T-cell (primary cell): ENCODE data around the gene TEPSIN. TPM values are rescaled to one million over a fixed set of nuclear protein-coding genes. Genes with fewer than 3 reads are reported as not detected.

ENCODE experiments used
- ATAC-seq, 4 experiments: fragments of 200-7000 bp in 3 of 4; fragments of 150-1000 bp in 1 of 4; cut with Tn5 transposase; replicated peaks in 1 of 4; 1 replicate in 3 of 4; 2 replicates in 1 of 4; pipeline ENCODE4 v1.10.0; 2021; ENCODE audit warnings: moderate library complexity in 3 of 4, mild to moderate bottlenecking in 2 of 4, moderate number of reproducible peaks in 1 of 4
- CTCF ChIA-PET, 2 donors: fragments of 300-600 bp; sonication (Branson Sonifier 250); formaldehyde crosslinking; loops; one replicate each; lab custom pipeline; 2022; ENCODE audit warnings: antibody characterized with exemption in 2 of 2; lab: Charles Lee
- POLR2A ChIA-PET, 2 donors: fragments of 300-600 bp; sonication (Branson Sonifier 250); formaldehyde crosslinking; loops; one replicate each; lab custom pipeline; 2022; ENCODE audit warnings: antibody characterized with exemption in 2 of 2; lab: Charles Lee
- DNase-seq, 35 experiments: peaks; one replicate each; pipeline versions ENCODE4 v3.0.0 to v3.0.0-alpha.2; 2013 to 2023
- H3K27ac ChIP-seq: one replicate; pipeline ENCODE4 v1.5.1; 2013; ENCODE audit warnings: low read length
- H3K27me3 ChIP-seq, 2 experiments: replicated peaks in 1 of 2; 1 replicate in 1 of 2; 2 replicates in 1 of 2; pipeline versions ENCODE4 v1.6.1 to v1.7.0; 2013; ENCODE audit warnings: low read length in 1 of 2, mixed read lengths in 1 of 2; ENCODE audit not compliant: control insufficient read depth in 2 of 2, insufficient read depth in 2 of 2; ENCODE audit errors: extremely low read depth in 1 of 2
- H3K36me3 ChIP-seq, 2 donors: 1 replicate in 1 of 2; 2 replicates in 1 of 2; pipeline versions ENCODE4 v1.6.1 to v1.7.0; 2013; ENCODE audit warnings: low read length in 1 of 2; ENCODE audit not compliant: control insufficient read depth in 2 of 2, insufficient read depth in 1 of 2; ENCODE audit errors: extremely low read depth in 1 of 2
- H3K4me1 ChIP-seq, 2 experiments: 1 replicate in 1 of 2; 2 replicates in 1 of 2; pipeline versions ENCODE4 v1.6.1 to v1.7.0; 2013; ENCODE audit warnings: low read length in 2 of 2, mixed read lengths in 1 of 2; ENCODE audit not compliant: insufficient read depth in 2 of 2, control insufficient read depth in 1 of 2; ENCODE audit errors: extremely low read depth in 1 of 2
- H3K4me3 ChIP-seq, 2 donors: 1 replicate in 1 of 2; 2 replicates in 1 of 2; pipeline versions ENCODE4 v1.5.1 to v1.7.0; 2013; ENCODE audit warnings: mild to moderate bottlenecking in 2 of 2, low read length in 1 of 2, moderate library complexity in 1 of 2; ENCODE audit not compliant: control insufficient read depth in 1 of 2; ENCODE audit errors: extremely low read depth in 1 of 2
- H3K9me3 ChIP-seq: 2 replicates; pipeline ENCODE4 v1.7.0; 2013
- H3K27ac Mint-ChIP-seq, 2 donors: one replicate each; pipeline ENCODE4 v1.8.0; 2020 to 2021; ENCODE audit warnings: mild to moderate bottlenecking in 2 of 2, mixed read lengths in 2 of 2
- H3K27me3 Mint-ChIP-seq, 2 donors: one replicate each; pipeline ENCODE4 v1.8.0; 2021 to 2022; ENCODE audit warnings: mixed read lengths in 2 of 2
- H3K36me3 Mint-ChIP-seq: one replicate; pipeline ENCODE4 v1.8.0; 2021; ENCODE audit warnings: mixed read lengths
- H3K4me1 Mint-ChIP-seq, 3 donors: one replicate each; pipeline ENCODE4 v1.8.0; 2020 to 2022; ENCODE audit warnings: mixed read lengths in 3 of 3, mild to moderate bottlenecking in 1 of 3
- H3K4me3 Mint-ChIP-seq, 3 donors: one replicate each; pipeline ENCODE4 v1.8.0; 2020 to 2022; ENCODE audit warnings: mild to moderate bottlenecking in 3 of 3, mixed read lengths in 3 of 3, moderate library complexity in 3 of 3
- H3K9me3 Mint-ChIP-seq, 3 donors: one replicate each; pipeline ENCODE4 v1.8.0; 2020 to 2022; ENCODE audit warnings: mixed read lengths in 3 of 3
- WGBS: methylation state at CpG from one replicate; pipeline ENCODE4 v1.1.5; 2013; ENCODE audit warnings: missing lambda C conversion rate; ENCODE audit not compliant: insufficient coverage; 5-methylcytosine and 5-hydroxymethylcytosine counted together
- total RNA-seq, 35 experiments: library from RNA in 6 of 35; stranded (reverse) in 6 of 35; fragments of 120-200 nt in 1 of 35; gene quantifications; one replicate each; pipeline versions ENCODE4 v1.2.1 to v1.2.4 and lab custom pipeline; 2013 to 2026

Gene TEPSIN
- total RNA-seq, 5 donors from 2014 or later (not counting 1 experiment from before 2014, with no cell fraction given), result 73.8 to 169 (median 161) TPM

DNA sequence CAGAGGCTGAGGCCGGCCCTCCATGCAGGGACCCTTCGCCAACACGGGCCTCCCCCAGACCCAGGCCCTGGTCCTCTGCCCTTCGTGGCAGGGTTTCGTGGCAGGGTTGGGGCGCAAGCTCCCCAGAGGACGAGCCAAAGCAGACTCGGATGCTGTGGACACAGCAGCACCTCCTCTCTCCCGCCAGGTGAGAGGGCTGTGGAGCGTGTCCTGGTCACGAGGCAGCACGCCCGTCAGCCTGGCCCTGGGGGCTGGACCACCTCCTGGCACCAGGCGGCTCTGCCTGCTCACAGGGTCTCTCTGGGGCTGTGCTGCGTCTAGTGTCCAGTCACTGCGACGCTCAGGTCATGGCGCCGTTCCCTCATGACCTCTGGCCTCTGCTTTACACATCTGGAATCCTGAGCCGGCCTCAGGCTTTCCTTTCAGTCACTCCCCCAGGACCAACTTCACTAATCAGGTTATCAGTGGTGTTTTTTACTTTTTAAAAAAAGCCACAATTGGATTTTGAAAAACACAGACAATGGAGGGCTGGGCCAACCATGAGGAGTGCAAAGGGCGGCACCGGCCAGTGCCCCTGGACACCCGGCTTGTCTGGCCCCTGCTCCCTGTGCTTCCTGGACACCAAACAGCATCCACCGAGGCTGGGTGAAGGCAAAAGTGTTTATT lies 5.6 kb upstream of the TEPSIN start:
- CTCF ChIA-PET, result interaction anchor here (0.6 kb wide), 2 partner anchors 240 to 1472 kb away, joined by 3 read pairs; partner anchors contain the start of gene FN3KRP (in 1 of the 2)
- Mint-ChIP-seq H3K27ac (peak overlapping the region in 1 of 2 donors; percentile 48), H3K27me3 (no peaks in the 10 kb centered on the region), H3K9me3 (no peaks in the 10 kb centered on the region), H3K36me3 (no peaks in the 10 kb centered on the region), H3K4me3 (no peak overlapping the region), H3K4me1 (peaks cover 22 to 27% (median 27%) of the 10 kb centered on the region in 3 donors)
- ATAC-seq, result no peak
- Histone ChIP-seq H3K36me3 (peaks cover 3% of the 10 kb centered on the region in 2 donors), H3K4me1 (peaks cover 6 to 27% of the 10 kb centered on the region in 2 experiments), H3K4me3 (no peak overlapping the region), H3K9me3 (no peaks in the 10 kb centered on the region), H3K27ac (no peak overlapping the region), H3K27me3 (no peaks in the 10 kb centered on the region)
- no peak for DNase-seq
- POLR2A ChIA-PET, result no interaction called here
- 93% methylated on average over 22 of the region's 24 CpGs for WGBS

DNA sequence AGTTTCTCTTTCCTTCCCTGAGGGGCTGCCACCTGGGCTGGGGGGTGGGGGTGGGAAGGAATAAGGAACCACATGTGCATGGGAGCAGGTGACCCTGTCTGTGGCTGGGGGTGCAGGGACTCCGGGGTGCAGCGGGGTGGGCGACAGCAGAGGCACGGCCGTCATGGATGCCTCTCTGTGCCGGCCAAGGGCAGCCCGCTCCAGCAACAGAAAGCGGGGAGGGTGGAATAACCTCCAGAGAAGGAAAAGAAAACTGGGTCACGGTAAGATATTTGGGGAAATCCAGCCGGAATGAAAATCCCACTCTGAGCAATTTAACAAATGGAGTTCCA lies 4.4 kb upstream of the TEPSIN start:
- peaks cover 6 to 30% of the 10 kb centered on the region in 2 experiments for H3K4me1 ChIP-seq
- ChIA-PET POLR2A (no interaction called here), CTCF (no interaction called here)
- WGBS, result 100% methylated on average over 4 of the region's 10 CpGs
- no peaks in the 10 kb centered on the region for H3K9me3 ChIP-seq
- ATAC-seq (no peak), DNase-seq (no peak)
- no peak overlapping the region for H3K27ac ChIP-seq
- no peaks in the 10 kb centered on the region for H3K27me3 Mint-ChIP-seq
- no peaks in the 10 kb centered on the region for H3K36me3 ChIP-seq
- peaks cover 22 to 30% (median 27%) of the 10 kb centered on the region in 3 donors for H3K4me1 Mint-ChIP-seq
- no peaks in the 10 kb centered on the region for H3K9me3 Mint-ChIP-seq
- no peak overlapping the region for H3K4me3 ChIP-seq
- no peak overlapping the region for H3K4me3 Mint-ChIP-seq
- H3K27ac Mint-ChIP-seq, result no peak overlapping the region
- no peaks in the 10 kb centered on the region for H3K27me3 ChIP-seq
- H3K36me3 Mint-ChIP-seq, result no peaks in the 10 kb centered on the region

DNA sequence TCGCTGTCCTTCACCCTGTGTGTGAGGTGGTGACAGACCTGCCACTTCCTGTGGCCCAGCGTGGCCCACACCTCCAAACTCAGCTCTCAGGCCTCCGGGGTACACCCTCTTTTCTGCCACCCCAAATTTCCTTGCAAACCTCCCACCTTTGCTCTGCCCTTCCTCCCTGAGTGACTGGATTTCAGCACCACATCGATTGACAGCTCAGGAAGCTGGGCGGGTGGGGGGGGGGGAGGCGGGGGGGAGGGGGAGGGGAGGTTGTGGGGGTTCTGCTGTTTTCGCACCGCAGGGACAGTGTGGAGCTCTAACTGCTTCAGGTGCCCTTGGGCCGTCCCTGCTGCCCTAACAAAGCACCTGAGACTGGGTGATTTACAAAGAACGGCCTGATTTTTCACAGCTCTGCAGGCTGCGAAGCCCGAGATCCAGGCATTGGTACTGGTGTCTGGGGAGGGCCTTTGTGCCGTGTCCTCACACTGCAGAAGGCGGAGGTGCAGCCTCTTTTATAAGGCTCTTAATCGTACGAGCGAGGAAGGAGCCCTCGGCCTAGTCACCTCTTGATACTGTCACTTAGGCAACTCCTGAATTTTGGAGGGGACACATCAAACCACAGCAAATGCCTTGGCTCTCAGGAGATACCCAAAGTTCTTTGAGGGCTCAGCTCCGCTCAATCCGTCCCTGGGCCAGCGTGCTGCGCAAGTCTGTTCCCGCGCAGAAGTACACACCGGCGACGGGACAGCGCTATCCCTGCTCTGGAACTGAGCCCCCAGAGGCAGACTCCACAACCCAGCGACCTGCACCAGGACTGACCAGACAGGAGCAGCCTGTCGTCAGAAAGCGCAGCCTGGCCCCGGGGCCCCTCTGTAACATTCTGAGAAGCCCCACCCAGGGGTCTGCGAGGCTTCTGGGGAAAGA lies 3.8 kb upstream of the TEPSIN start:
- Mint-ChIP-seq H3K4me1 (peaks cover 26 to 35% (median 32%) of the 10 kb centered on the region in 3 donors), H3K9me3 (no peaks in the 10 kb centered on the region), H3K36me3 (no peaks in the 10 kb centered on the region), H3K4me3 (no peak overlapping the region), H3K27ac (peak overlapping the region in 1 of 2 donors; percentile 59), H3K27me3 (no peaks in the 10 kb centered on the region)
- no peak for DNase-seq
- 87% methylated on average over 24 of the region's 33 CpGs for WGBS
- H3K9me3 ChIP-seq, result no peaks in the 10 kb centered on the region
- H3K27me3 ChIP-seq, result no peaks in the 10 kb centered on the region
- POLR2A ChIA-PET, result no interaction called here
- CTCF ChIA-PET, result no interaction called here
- no peaks in the 10 kb centered on the region for H3K36me3 ChIP-seq
- no peak overlapping the region for H3K4me3 ChIP-seq
- peaks cover 10 to 36% of the 10 kb centered on the region in 2 experiments for H3K4me1 ChIP-seq
- no peak for ATAC-seq
- H3K27ac ChIP-seq, result no peak overlapping the region

DNA sequence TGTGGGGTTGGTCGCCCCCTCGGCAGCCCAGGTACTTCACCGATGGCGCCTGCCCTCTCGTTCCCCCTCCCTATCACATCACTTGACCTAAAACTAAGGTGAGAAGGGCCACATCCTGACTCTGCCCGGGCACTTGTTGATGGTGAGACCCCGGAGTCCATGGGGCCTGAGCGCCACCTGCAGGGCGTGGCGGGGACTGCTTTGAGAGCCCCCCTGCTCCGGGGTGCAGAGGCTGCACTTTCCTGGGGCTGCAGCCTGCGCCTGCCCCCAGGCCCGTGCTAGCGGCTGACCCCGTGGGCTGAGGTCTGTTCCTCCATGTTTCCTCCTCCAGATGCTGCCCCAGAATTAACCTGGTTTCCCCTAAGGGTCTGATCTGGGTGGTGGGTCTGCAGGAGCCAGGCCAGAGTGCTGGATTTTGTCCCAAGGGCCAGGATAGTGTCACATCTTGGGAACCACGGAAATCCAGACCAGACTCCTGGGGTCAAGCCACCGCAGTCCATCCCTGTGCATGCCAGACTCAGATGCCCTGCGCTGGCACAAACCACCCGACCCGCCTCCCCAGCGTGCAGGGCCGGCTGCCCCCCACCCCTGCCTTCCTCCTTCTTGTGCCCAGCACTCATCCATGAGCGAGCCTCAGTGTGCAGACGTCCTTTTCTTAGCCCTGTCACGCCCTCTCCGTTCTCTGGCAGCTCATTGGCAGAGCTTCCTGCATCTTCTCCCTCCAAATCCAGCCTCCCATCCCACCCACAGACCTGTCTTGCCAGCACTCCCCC lies 3.0 kb upstream of the TEPSIN start:
- Histone ChIP-seq H3K4me1 (peaks cover 11 to 45% of the 10 kb centered on the region in 2 experiments), H3K27me3 (no peaks in the 10 kb centered on the region), H3K36me3 (no peaks in the 10 kb centered on the region), H3K4me3 (no peak overlapping the region), H3K27ac (no peak overlapping the region), H3K9me3 (no peaks in the 10 kb centered on the region)
- ChIA-PET CTCF (interaction anchor here in 1 of 2 donors (0.6 kb wide), 1 partner anchor 40 kb away, joined by 3 read pairs; no protein-coding TSS in a partner anchor), POLR2A (no interaction called here)
- Mint-ChIP-seq H3K4me3 (peak overlapping the region in 2 of 3 donors; percentile 56 to 94), H3K9me3 (no peaks in the 10 kb centered on the region), H3K27ac (peak overlapping the region; percentile 28 to 59), H3K27me3 (no peaks in the 10 kb centered on the region), H3K4me1 (peaks cover 33 to 43% (median 39%) of the 10 kb centered on the region in 3 donors), H3K36me3 (no peaks in the 10 kb centered on the region)
- ATAC-seq (no peak), DNase-seq (peak in 33 of 35 experiments; percentile 28 to 71 (median 51))
- WGBS, result 34% methylated on average over 9 of the region's 26 CpGs

DNA sequence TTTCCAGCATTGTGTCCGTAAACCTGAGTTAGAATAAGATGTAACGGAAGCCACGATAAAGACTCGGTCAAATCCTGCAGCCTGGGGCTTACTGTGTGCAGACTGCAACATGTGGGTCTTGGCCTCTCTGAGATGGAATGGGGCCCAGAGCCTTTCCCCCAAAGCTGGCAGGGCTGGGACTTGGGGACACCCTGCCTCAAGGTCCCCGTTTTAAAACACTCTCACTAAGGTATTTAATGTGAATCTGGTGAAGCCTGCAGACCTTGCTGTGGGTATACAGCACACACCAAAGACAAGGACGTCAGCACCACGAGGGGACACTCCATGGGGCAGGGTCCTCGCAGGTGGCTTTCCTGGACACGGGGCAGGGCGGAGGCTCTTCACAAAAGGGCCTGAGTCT lies 2.3 kb upstream of the TEPSIN start:
- Mint-ChIP-seq H3K9me3 (no peaks in the 10 kb centered on the region), H3K4me3 (peak overlapping the region; percentile 91 to 94 (median 92)), H3K4me1 (peaks cover 33 to 47% (median 39%) of the 10 kb centered on the region in 3 donors), H3K36me3 (no peaks in the 10 kb centered on the region), H3K27me3 (no peaks in the 10 kb centered on the region), H3K27ac (no peak overlapping the region)
- Histone ChIP-seq H3K36me3 (no peaks in the 10 kb centered on the region), H3K4me3 (no peak overlapping the region), H3K4me1 (peaks cover 11 to 51% of the 10 kb centered on the region in 2 experiments), H3K9me3 (no peaks in the 10 kb centered on the region), H3K27me3 (no peaks in the 10 kb centered on the region), H3K27ac (no peak overlapping the region)
- DNase-seq, result no peak
- ATAC-seq, result no peak
- WGBS, result no CpG with 5 or more reads among the region's 10 CpGs
- ChIA-PET CTCF (no interaction called here), POLR2A (no interaction called here)

DNA sequence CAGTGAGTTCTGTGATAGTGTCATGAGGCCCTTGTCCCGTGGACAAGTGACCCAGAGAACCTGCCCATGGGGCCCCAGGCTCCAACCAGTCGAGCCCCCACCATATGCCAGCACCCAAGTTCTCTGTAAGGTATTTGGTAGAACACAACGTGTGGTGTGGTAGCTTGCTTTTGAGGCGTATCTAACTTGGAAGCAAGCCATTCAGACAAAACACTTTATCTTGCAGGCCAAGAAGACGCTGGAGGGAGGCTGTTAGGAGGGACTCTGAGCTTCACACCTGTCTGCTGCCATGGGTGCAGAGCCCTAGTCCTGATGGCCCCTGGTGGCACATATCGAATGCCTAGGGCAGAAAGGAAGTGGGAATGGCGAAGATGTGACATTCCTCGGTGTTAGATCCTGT lies 1.9 kb upstream of the TEPSIN start:
- POLR2A ChIA-PET, result interaction anchor here in 1 of 2 donors (0.5 kb wide), 1 partner anchor 18 kb away, joined by 9 read pairs; the partner anchor contains the start of gene CEP131
- Mint-ChIP-seq H3K9me3 (no peaks in the 10 kb centered on the region), H3K36me3 (no peaks in the 10 kb centered on the region), H3K4me3 (peak overlapping the region; percentile 91 to 94 (median 92)), H3K27ac (no peak overlapping the region), H3K4me1 (peaks cover 33 to 50% (median 39%) of the 10 kb centered on the region in 3 donors), H3K27me3 (no peaks in the 10 kb centered on the region)
- peaks cover 11 to 55% of the 10 kb centered on the region in 2 experiments for H3K4me1 ChIP-seq
- no peak overlapping the region for H3K4me3 ChIP-seq
- 94% methylated on average over 4 of the region's 8 CpGs for WGBS
- H3K36me3 ChIP-seq, result no peaks in the 10 kb centered on the region
- no peaks in the 10 kb centered on the region for H3K27me3 ChIP-seq
- no peaks in the 10 kb centered on the region for H3K9me3 ChIP-seq
- H3K27ac ChIP-seq, result no peak overlapping the region
- DNase-seq (no peak), ATAC-seq (no peak)
- CTCF ChIA-PET, result no interaction called here
